K562 (cell line): ENCODE data around the gene INSL3. TPM values are rescaled to one million over a fixed set of nuclear protein-coding genes. Genes with fewer than 3 reads are reported as not detected.

Experiments
- ATF1 ChIP-seq, 2 experiments: fragments of 450-650 bp in 1 of 2; IDR thresholded peaks; 2 replicates each; pipeline ENCODE4 v1.6.1; 2016; ENCODE audit warnings: missing compliant biosample characterization in 1 of 2, missing genetic modification characterization in 1 of 2
- CC2D1A ChIP-seq: fragments of 450-650 bp; IDR thresholded peaks from 2 replicates; pipeline ENCODE4 v1.6.1; 2017; ENCODE audit warnings: mild to moderate bottlenecking
- FOSL1 ChIP-seq: fragments of 200-800 bp; sonication (Bioruptor generic); conservative IDR thresholded peaks from 2 replicates; pipeline ENCODE4 v1.6.1; 2016; ENCODE audit warnings: missing genetic modification characterization, missing compliant biosample characterization
- FOXK1 ChIP-seq: sonication (generic); formaldehyde crosslinking; IDR thresholded peaks from 2 replicates; pipeline ENCODE4 v1.8.0; 2022; ENCODE audit warnings: missing genetic modification reagents, mild to moderate bottlenecking, borderline replicate concordance
- HDAC1 ChIP-seq, 2 experiments: fragments of 450-650 bp; IDR thresholded peaks; 2 replicates each; pipeline ENCODE4 v1.6.1; 2016 to 2017; ENCODE audit warnings: inconsistent platforms in 1 of 2, mild to moderate bottlenecking in 1 of 2, moderate library complexity in 1 of 2
- HDAC6 ChIP-seq: IDR thresholded peaks from 2 replicates; pipeline ENCODE4 v1.6.1; 2012; ENCODE audit warnings: low read depth, mild to moderate bottlenecking, control low read depth, inconsistent platforms, low read length, moderate library complexity
- KLF13 ChIP-seq: fragments of 450-650 bp; IDR thresholded peaks from 2 replicates; pipeline ENCODE4 v1.6.1; 2016; ENCODE audit warnings: missing genetic modification characterization, low read depth, mild to moderate bottlenecking, missing compliant biosample characterization, moderate library complexity, borderline replicate concordance
- PCBP2 ChIP-seq: fragments of 200-400 bp; formaldehyde crosslinking; IDR thresholded peaks from 2 replicates; pipeline ENCODE4 v1.6.1; 2018; ENCODE audit warnings: low read length, low read depth, mild to moderate bottlenecking, moderate library complexity; ENCODE audit not compliant: poor library complexity, severe bottlenecking
- PML ChIP-seq: IDR thresholded peaks from 2 replicates; pipeline ENCODE4 v1.6.1; 2012; ENCODE audit warnings: low read length, inconsistent platforms
- PTTG1 ChIP-seq: fragments of 450-650 bp; IDR thresholded peaks from 2 replicates; pipeline ENCODE4 v1.6.1; 2016; ENCODE audit warnings: low read depth, mild to moderate bottlenecking, missing genetic modification characterization, missing compliant biosample characterization
- RBM34 ChIP-seq: fragments of 200-400 bp; formaldehyde crosslinking; IDR thresholded peaks from 2 replicates; pipeline ENCODE4 v1.6.1; 2018; ENCODE audit warnings: low read length, borderline replicate concordance; ENCODE audit not compliant: insufficient read depth
- RNF2 ChIP-seq: sonication (generic); IDR thresholded peaks from 2 replicates; pipeline ENCODE4 v1.6.1; 2016
- SAFB2 ChIP-seq: fragments of 200-400 bp; formaldehyde crosslinking; IDR thresholded peaks from 2 replicates; pipeline ENCODE4 v1.6.1; 2018; ENCODE audit warnings: borderline replicate concordance, low read length, low read depth, moderate library complexity; ENCODE audit not compliant: severe bottlenecking
- SIN3A ChIP-seq, 2 experiments: fragments of 150-350 bp in 1 of 2; IDR thresholded peaks; 2 replicates each; pipeline ENCODE4 v1.6.1; 2011 to 2016; ENCODE audit warnings: borderline replicate concordance in 2 of 2, low read depth in 2 of 2, low read length in 2 of 2, mild to moderate bottlenecking in 2 of 2, moderate library complexity in 2 of 2; ENCODE audit not compliant: control insufficient read depth in 1 of 2
- SOX6 ChIP-seq: fragments of 450-650 bp; IDR thresholded peaks from 2 replicates; pipeline ENCODE4 v1.6.1; 2014; ENCODE audit warnings: mild to moderate bottlenecking
- SP2 ChIP-seq: IDR thresholded peaks from 2 replicates; pipeline ENCODE4 v1.6.1; 2011; ENCODE audit warnings: mild to moderate bottlenecking, low read depth, low read length, moderate library complexity; ENCODE audit not compliant: poor library complexity, severe bottlenecking; ENCODE audit errors: extremely low read depth
- SRSF7 ChIP-seq: fragments of 200-400 bp; formaldehyde crosslinking; optimal IDR thresholded peaks from 2 replicates; pipeline ENCODE3; 2017; ENCODE audit warnings: mild to moderate bottlenecking, low read depth, low read length
- TAL1 ChIP-seq: fragments of 450-650 bp; IDR thresholded peaks from 2 replicates; pipeline ENCODE4 v1.6.1; 2016; ENCODE audit warnings: mild to moderate bottlenecking
- TEAD2 ChIP-seq: fragments of 450-650 bp; IDR thresholded peaks from 2 replicates; pipeline ENCODE4 v1.6.1; 2016; ENCODE audit warnings: missing genetic modification characterization, control low read depth, missing compliant biosample characterization
- U2AF1 ChIP-seq: fragments of 200-400 bp; formaldehyde crosslinking; optimal IDR thresholded peaks from 2 replicates; pipeline ENCODE3; 2017; ENCODE audit warnings: mild to moderate bottlenecking, low read depth, low read length, moderate library complexity
- USF2 ChIP-seq: sonication (generic); formaldehyde crosslinking; IDR thresholded peaks from 2 replicates; pipeline ENCODE4 v1.5.0; 2020; ENCODE audit warnings: missing genetic modification reagents
- ZBTB2 ChIP-seq: fragments of 450-650 bp; IDR thresholded peaks from 2 replicates; pipeline ENCODE4 v1.6.1; 2016; ENCODE audit warnings: antibody characterized with exemption
- ZBTB43 ChIP-seq: sonication (generic); formaldehyde crosslinking; IDR thresholded peaks from 2 replicates; pipeline ENCODE4 v1.8.0; 2023; ENCODE audit warnings: mild to moderate bottlenecking, missing genetic modification reagents
- ZBTB7A ChIP-seq: IDR thresholded peaks from 2 replicates; pipeline ENCODE4 v1.6.1; 2011; ENCODE audit warnings: low read depth, mild to moderate bottlenecking, low read length, moderate library complexity, borderline replicate concordance; ENCODE audit not compliant: control insufficient read depth
- ZKSCAN8 ChIP-seq: fragments of 200-800 bp; sonication (Bioruptor generic); IDR thresholded peaks from 2 replicates; pipeline ENCODE4 v1.6.1; 2016; ENCODE audit warnings: missing genetic modification characterization, missing compliant biosample characterization
- ZNF175 ChIP-seq: fragments of 200-800 bp; sonication (Bioruptor generic); IDR thresholded peaks from 2 replicates; pipeline ENCODE4 v1.6.1; 2016; ENCODE audit warnings: low read depth, mild to moderate bottlenecking, missing genetic modification characterization, missing compliant biosample characterization
- polyA plus RNA-seq, 8 experiments: library from polyadenylated mRNA; depleted of rRNA in 4 of 8; stranded (reverse) in 5 of 8; unstranded in 3 of 8; fragments of >200 nt; fragmentation: Nextera tagmentation in 2 of 8; fragmentation: Illumina TruSeq in 1 of 8; extraction: Ambion mirVana in 2 of 8; extraction: Trizol in 1 of 8; gene quantifications; 2 replicates each; pipeline versions ENCODE4 v1.2.1 to v1.2.3, GENCODE V29; 2011 to 2014; ENCODE audit warnings: inconsistent platforms in 1 of 8, missing spikeins in 1 of 8
- total RNA-seq, 7 experiments: library from RNA; depleted of rRNA in 6 of 7; stranded (reverse); fragments of >200 nt in 6 of 7; fragmentation: Illumina TruSeq in 2 of 7; extraction: Trizol in 2 of 7; gene quantifications; 2 replicates each; pipeline versions ENCODE4 v1.2.1 to v1.2.3, GENCODE V29; 2011 to 2021; ENCODE audit warnings: low replicate concordance in 1 of 7

INSL3 gene
- total and polyA plus RNA-seq, 9 of the 15 experiments (the other 6 are each of a cell fraction or from before 2014, with no cell fraction given): not detected

DNA sequence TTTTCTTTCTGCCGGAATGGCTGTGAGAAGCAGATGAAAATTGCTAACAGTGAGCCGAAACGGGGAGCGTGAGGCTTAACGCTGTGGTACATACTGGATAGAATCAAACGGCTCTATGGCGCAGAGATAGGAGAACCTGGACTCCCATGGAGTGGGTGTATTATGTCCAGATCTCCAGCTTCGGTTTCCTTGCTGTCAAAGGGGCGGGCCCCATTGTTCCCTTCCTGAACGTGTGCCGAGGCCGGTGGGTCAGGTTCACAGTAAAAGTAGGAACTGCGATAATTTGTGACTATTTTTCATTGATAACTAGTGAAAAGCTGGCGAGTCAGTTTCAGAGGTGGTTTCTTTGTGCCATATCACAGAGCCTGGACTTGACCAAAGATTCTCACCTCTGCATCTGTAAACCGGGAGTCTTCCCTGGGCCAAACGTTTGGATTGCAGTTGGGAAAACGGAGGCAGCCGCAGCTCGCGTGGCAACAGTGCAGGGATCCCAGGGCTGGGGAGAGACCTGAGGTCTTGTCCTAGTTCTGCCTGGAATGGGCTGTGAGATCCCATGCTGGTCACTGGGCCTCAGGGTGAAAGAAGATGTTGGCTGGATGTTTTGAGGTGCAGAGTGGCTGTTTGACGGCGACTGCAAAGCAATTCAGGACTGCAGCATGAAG, 39.1 kb upstream of the INSL3 start (continued):
- TF ChIP-seq ZBTB2 (no peak), SIN3A (IDR thresholded peaks at IDR 0.05; ENCODE audit: borderline replicate concordance in 2 of 2, control insufficient read depth in 1 of 2, low read depth in 2 of 2, low read length in 2 of 2) (0 out of 4 replicates have a peak, but pooled peaks have one; percentile 3 to 25), PML (no peak), SRSF7 (no peak), FOXK1 (CRISPR knock-in tag) (0 out of 2 replicates have a peak, but pooled peaks have one; percentile 23), TEAD2 (tag) (no peak), SOX6 (no peak), HDAC1 (IDR thresholded peaks at IDR 0.05) (no peak), PTTG1 (tag) (no peak), FOSL1 (tag) (no peak), USF2 (CRISPR knock-in tag) (no peak), HDAC6 (no peak), TAL1 (no peak), ZBTB7A (no peak), PCBP2 (no peak), CC2D1A (no peak), SAFB2 (no peak), SP2 (no peak), U2AF1 (no peak), ZKSCAN8 (CRISPR knock-in tag) (no peak), RNF2 (no peak), KLF13 (tag) (no peak), ZBTB43 (CRISPR knock-in tag) (no peak), ATF1 (CRISPR knock-in tag; IDR thresholded peaks at IDR 0.05) (no peak), ATF1 (tag; IDR thresholded peaks at IDR 0.05) (no peak), ZNF175 (no peak), RBM34 (no peak)
